HepG2 (cell line): Measurements from ENCODE around the gene NUDCD3. TPM values are rescaled to one million over a fixed set of nuclear protein-coding genes. Genes with fewer than 3 reads are reported as not detected.

Source experiments
- EHMT2 ChIP-seq: fragments of 200-600 bp; sonication (generic); IDR thresholded peaks from 2 replicates; pipeline ENCODE4 v1.7.0; 2017; ENCODE audit warnings: antibody characterized with exemption, low read depth, low read length, borderline replicate concordance
- FOXO4 ChIP-seq: sonication (generic); formaldehyde crosslinking; conservative IDR thresholded peaks from 2 replicates; pipeline ENCODE4 v1.8.1; 2023; ENCODE audit warnings: missing genetic modification reagents
- KLF16 ChIP-seq, 2 experiments: sonication (generic) in 1 of 2; formaldehyde crosslinking in 1 of 2; IDR thresholded peaks; 2 replicates each; pipeline versions ENCODE4 v1.6.1 to v1.8.0; 2016 to 2023; ENCODE audit warnings: missing genetic modification reagents in 2 of 2, missing compliant biosample characterization in 1 of 2
- MTF1 ChIP-seq: sonication (generic); formaldehyde crosslinking; IDR thresholded peaks from 2 replicates; pipeline ENCODE4 v1.5.0; 2020; ENCODE audit warnings: missing genetic modification reagents
- MTF2 ChIP-seq: sonication (generic); formaldehyde crosslinking; IDR thresholded peaks from 2 replicates; pipeline ENCODE4 v1.5.0; 2020; ENCODE audit warnings: missing genetic modification reagents, borderline replicate concordance
- NFRKB ChIP-seq: fragments of 450-650 bp; IDR thresholded peaks from 2 replicates; pipeline ENCODE4 v1.6.1; 2017
- RBM39 ChIP-seq: fragments of 200-400 bp; formaldehyde crosslinking; IDR thresholded peaks from one replicate; pipeline ENCODE4 v1.6.1; 2018; ENCODE audit warnings: antibody characterized with exemption, mild to moderate bottlenecking, low read depth, low read length; ENCODE audit not compliant: poor library complexity, severe bottlenecking
- ZNF530 ChIP-seq: sonication (generic); formaldehyde crosslinking; IDR thresholded peaks from 2 replicates; pipeline ENCODE4 v1.5.0; 2020; ENCODE audit warnings: low read depth, mild to moderate bottlenecking, missing genetic modification reagents
- ZSCAN21 ChIP-seq: sonication (generic); formaldehyde crosslinking; IDR thresholded peaks from 2 replicates; pipeline ENCODE4 v1.8.0; 2022; ENCODE audit warnings: mild to moderate bottlenecking, missing genetic modification reagents, moderate library complexity, borderline replicate concordance
- polyA plus RNA-seq, 8 experiments: library from polyadenylated mRNA; depleted of rRNA in 3 of 8; stranded (reverse) in 7 of 8; unstranded in 1 of 8; fragments of >200 nt; fragmentation: Illumina TruSeq in 4 of 8; extraction: Trizol in 4 of 8; gene quantifications; 2 replicates each; pipeline versions ENCODE4 v1.2.1 to v1.2.3, GENCODE V29; 2011 to 2016; ENCODE audit warnings: low read depth in 4 of 8, missing spikeins in 1 of 8, mixed read lengths in 1 of 8; ENCODE audit not compliant: insufficient read depth in 1 of 8
- total RNA-seq, 5 experiments: library from RNA; depleted of rRNA; stranded (reverse); fragments of >200 nt; fragmentation: Illumina TruSeq; extraction: Trizol; gene quantifications; 2 replicates each; pipeline ENCODE4 v1.2.3, GENCODE V29; 2016; ENCODE audit warnings: low read depth in 1 of 5
- TF ChIP-seq, protein P1 (sequence below): sonication (generic); formaldehyde crosslinking; IDR thresholded peaks from 2 replicates; pipeline ENCODE4 v1.4.0; 2020; ENCODE audit warnings: missing genetic modification reagents

The NUDCD3 gene
- total and polyA plus RNA-seq, 2 of the 13 experiments (the other 11 are each of a cell fraction or from before 2014, with no cell fraction given), result 20.8 to 49.9 TPM

DNA sequence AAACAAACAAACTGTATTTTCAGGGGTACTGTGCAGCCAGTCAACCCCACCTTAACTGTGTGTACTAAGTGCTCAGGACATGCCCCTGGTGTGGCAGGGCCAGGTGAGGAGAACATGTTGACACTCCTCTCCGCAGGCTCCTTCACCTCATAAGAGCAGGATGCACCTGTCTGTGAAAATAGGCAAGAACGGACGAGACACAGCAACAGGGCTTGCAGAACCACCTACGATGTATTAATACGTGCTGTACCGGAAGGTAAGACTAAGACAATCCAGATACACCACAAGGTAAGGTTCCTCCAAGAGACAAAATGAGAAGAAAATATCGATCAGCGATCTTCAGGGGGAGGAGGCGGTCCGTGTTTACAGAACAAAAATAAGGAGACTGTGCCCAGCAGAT, 99.3 kb downstream of the NUDCD3 start (continued):
- TF ChIP-seq, protein P1, sequence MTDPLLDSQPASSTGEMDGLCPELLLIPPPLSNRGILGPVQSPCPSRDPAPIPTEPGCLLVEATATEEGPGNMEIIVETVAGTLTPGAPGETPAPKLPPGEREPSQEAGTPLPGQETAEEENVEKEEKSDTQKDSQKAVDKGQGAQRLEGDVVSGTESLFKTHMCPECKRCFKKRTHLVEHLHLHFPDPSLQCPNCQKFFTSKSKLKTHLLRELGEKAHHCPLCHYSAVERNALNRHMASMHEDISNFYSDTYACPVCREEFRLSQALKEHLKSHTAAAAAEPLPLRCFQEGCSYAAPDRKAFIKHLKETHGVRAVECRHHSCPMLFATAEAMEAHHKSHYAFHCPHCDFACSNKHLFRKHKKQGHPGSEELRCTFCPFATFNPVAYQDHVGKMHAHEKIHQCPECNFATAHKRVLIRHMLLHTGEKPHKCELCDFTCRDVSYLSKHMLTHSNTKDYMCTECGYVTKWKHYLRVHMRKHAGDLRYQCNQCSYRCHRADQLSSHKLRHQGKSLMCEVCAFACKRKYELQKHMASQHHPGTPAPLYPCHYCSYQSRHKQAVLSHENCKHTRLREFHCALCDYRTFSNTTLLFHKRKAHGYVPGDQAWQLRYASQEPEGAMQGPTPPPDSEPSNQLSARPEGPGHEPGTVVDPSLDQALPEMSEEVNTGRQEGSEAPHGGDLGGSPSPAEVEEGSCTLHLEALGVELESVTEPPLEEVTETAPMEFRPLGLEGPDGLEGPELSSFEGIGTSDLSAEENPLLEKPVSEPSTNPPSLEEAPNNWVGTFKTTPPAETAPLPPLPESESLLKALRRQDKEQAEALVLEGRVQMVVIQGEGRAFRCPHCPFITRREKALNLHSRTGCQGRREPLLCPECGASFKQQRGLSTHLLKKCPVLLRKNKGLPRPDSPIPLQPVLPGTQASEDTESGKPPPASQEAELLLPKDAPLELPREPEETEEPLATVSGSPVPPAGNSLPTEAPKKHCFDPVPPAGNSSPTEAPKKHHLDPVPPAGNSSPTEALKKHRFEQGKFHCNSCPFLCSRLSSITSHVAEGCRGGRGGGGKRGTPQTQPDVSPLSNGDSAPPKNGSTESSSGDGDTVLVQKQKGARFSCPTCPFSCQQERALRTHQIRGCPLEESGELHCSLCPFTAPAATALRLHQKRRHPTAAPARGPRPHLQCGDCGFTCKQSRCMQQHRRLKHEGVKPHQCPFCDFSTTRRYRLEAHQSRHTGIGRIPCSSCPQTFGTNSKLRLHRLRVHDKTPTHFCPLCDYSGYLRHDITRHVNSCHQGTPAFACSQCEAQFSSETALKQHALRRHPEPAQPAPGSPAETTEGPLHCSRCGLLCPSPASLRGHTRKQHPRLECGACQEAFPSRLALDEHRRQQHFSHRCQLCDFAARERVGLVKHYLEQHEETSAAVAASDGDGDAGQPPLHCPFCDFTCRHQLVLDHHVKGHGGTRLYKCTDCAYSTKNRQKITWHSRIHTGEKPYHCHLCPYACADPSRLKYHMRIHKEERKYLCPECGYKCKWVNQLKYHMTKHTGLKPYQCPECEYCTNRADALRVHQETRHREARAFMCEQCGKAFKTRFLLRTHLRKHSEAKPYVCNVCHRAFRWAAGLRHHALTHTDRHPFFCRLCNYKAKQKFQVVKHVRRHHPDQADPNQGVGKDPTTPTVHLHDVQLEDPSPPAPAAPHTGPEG (CRISPR knock-in tag), result no peak
- no peak for TF ChIP-seq ZSCAN21
- TF ChIP-seq NFRKB, result no peak
- no peak for TF ChIP-seq MTF1
- TF ChIP-seq ZNF530 (CRISPR knock-in tag), result no peak
- no peak for TF ChIP-seq RBM39
- no peak for TF ChIP-seq FOXO4 (CRISPR knock-in tag)
- no peak for TF ChIP-seq MTF2
- no peak for TF ChIP-seq EHMT2
- no peak for TF ChIP-seq KLF16 (CRISPR knock-in tag; IDR thresholded peaks at IDR 0.05)
